Medulla oblongata (tissue), 1 donor: Measurements from ENCODE around the gene DNAJA3.
A peak's percentile ranks its signal among the peaks of the same experiment; 100 is the strongest.

Experiments used
- DNase-seq: peaks from one replicate; pipeline ENCODE4 v3.0.0-alpha.2; 2015; ENCODE audit errors: extremely low spot score

DNAJA3 gene

DNA sequence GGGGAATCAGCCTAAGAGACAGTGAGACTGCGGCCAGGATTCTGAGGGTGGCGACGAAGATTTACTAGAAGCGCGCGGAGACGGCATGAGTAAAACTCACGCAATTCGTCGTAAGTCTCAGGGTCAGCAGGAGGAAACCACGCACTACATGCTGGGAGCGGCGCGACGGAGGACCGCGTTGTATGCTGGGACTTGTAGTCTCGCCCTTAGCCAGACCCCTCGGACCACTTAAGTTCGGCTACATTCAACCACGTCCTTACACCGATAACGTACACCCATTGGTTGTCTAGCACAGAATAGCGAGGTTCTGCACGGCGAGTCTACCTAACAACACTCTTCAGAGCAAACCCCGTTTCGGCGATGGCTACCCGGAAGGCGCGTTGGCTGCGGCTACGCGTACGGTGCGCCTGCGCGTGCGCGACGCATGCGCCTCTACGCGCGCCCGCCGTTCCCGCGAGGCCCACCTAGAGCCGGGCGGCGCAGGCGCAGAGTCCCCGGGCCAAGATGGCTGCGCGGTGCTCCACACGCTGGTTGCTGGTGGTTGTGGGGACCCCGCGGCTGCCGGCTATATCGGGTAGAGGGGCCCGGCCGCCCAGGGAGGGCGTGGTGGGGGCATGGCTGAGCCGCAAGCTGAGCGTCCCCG lies at the start of gene DNAJA3:
TSS of gene DNAJA3 (plus strand) at position 491 of the 643 bp plus-strand sequence. CDS start at position 505, 14 bp downstream.
- DNase-seq: peak; percentile 95

- DNase-seq: peak; percentile 85
Observed at GRCh38 chr16:4376126-4376892, 49.4 kb upstream of the DNAJA3 start.

GRCh38 chr16:4376893-4377572 lies 48.6 kb upstream of the DNAJA3 start:
- no peak for DNase-seq

DNA sequence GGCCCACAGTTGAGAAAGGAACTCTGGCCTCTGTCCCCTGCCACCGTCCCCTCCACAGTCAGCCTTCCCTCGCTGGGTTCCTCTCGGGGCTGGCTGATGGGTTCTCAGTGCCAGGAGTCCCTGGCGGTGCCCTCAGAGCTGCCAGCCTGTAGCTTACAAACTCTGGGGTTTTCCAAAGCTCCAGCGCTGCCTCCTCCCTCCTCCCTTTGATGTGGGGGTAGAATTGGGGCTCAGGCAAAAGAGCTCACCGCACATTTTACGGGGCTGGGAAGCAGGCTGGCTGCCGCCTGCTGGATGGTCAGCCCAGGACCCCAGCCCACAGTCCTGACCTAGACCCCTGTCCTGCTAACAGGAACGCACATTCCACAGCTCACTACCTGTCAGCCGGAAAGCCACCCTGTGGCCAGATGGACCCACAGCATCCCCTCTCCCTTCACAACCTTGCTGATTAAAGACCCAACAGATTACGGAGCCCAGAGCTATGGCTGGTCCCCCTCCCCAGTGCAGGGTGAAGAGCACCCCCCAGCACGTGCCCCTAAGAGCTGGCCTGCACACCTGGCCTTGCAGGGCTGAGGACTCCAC lies 48.0 kb upstream of the DNAJA3 start:
- DNase-seq: no peak

DNA sequence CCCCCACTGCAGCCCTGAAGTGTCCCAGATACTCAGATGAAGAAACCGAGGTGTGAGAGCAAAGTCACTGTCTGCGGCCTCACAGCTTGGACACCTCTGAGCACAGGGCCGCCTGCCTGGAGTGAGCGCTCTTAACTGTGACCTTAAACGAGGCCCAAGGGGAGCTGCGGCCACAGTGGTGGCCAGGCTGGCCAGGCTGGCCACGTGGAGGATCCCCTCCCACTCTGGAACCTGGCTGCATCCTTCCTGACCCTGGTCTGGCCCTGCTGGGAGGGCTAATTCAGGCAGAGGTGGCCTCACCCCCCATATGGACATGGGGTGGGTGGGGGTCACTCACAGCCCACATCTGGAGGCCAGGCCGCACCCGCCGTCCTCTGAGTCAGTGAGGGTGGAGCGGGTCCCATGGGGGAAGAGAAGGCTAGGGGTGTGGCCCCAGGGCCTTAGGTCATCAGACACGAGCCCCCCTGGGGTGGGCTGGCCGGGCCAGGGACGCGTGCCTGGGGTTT lies 47.5 kb upstream of the DNAJA3 start:
- no peak for DNase-seq

GRCh38 chr16:4378999-4379690 lies 46.5 kb upstream of the DNAJA3 start:
- no peak for DNase-seq

DNA sequence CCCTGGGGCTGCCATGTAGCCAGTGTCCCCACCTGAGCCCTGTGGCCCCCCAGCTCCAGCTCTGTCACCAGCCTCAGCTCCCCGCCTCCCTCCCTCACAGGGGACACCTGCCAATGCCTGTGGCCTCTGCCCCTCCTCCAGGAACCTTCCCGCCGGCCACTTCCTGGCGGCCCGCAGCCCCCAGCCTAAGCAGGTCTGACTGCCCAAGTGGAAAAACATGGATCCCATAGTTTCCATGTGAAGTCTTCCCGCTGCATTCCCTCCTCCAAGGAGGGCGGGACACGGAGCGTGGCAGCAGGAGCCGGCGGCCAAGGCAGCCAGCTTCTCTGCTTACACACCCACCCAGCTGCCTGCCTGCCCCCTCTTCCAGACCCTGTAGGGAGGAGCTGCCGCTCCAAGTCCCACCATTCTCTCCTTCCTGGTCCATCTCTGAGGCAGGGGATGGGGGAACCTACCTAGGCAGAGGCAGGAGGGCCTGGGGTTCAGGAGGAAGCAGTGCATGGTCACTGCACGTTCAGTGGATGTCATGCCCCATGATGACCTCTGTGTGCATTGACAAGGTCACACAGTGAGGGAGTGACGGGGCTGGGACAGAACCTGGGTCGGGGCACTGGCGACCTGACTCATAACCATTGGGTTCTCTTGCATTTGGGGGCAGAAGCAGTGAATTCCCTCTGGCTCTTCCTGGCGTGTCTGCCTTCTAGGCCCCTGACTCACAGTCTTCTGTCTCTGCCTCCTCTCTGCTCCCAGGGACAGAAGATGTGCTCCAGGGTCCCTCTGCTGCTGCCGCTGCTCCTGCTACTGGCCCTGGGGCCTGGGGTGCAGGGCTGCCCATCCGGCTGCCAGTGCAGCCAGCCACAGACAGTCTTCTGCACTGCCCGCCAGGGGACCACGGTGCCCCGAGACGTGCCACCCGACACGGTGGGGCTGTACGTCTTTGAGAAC lies 45.3 kb upstream of the DNAJA3 start:
- no peak for DNase-seq

DNA sequence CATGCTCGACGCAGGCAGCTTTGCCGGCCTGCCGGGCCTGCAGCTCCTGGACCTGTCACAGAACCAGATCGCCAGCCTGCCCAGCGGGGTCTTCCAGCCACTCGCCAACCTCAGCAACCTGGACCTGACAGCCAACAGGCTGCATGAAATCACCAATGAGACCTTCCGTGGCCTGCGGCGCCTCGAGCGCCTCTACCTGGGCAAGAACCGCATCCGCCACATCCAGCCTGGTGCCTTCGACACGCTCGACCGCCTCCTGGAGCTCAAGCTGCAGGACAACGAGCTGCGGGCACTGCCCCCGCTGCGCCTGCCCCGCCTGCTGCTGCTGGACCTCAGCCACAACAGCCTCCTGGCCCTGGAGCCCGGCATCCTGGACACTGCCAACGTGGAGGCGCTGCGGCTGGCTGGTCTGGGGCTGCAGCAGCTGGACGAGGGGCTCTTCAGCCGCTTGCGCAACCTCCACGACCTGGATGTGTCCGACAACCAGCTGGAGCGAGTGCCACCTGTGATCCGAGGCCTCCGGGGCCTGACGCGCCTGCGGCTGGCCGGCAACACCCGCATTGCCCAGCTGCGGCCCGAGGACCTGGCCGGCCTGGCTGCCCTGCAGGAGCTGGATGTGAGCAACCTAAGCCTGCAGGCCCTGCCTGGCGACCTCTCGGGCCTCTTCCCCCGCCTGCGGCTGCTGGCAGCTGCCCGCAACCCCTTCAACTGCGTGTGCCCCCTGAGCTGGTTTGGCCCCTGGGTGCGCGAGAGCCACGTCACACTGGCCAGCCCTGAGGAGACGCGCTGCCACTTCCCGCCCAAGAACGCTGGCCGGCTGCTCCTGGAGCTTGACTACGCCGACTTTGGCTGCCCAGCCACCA lies 44.4 kb upstream of the DNAJA3 start:
- no peak for DNase-seq

- DNase-seq: no peak
Observed at GRCh38 chr16:4381935-4382794, 43.5 kb upstream of the DNAJA3 start.

DNA sequence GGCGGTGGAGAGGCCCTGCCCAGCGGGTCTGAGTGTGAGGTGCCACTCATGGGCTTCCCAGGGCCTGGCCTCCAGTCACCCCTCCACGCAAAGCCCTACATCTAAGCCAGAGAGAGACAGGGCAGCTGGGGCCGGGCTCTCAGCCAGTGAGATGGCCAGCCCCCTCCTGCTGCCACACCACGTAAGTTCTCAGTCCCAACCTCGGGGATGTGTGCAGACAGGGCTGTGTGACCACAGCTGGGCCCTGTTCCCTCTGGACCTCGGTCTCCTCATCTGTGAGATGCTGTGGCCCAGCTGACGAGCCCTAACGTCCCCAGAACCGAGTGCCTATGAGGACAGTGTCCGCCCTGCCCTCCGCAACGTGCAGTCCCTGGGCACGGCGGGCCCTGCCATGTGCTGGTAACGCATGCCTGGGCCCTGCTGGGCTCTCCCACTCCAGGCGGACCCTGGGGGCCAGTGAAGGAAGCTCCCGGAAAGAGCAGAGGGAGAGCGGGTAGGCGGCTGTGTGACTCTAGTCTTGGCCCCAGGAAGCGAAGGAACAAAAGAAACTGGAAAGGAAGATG lies 42.8 kb upstream of the DNAJA3 start:
- no peak for DNase-seq

- DNase-seq: no peak
Observed at GRCh38 chr16:4383591-4384444, 41.9 kb upstream of the DNAJA3 start.

DNA sequence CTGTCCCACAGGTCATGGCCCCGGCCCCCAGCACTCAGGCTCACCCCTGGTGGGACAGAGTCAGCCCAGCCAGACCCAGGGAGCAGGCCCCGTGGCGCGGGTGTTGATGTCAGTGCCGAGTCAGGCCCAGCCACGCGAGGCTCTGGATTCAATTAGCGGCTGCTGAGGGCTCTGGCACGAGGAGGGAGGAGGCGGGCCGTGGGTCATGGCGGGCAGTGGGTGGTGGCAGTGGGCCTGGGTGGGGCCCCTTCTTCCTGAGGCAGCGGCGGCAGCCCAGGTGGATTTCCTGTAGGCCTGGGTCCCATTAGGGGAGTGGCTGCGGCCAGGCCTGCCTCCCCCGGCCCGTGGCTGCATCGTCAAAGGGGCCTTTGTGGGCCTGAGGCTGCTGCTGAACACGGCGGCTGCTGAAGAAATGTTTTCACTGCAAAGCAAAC lies 41.1 kb upstream of the DNAJA3 start:
- no peak for DNase-seq

DNA sequence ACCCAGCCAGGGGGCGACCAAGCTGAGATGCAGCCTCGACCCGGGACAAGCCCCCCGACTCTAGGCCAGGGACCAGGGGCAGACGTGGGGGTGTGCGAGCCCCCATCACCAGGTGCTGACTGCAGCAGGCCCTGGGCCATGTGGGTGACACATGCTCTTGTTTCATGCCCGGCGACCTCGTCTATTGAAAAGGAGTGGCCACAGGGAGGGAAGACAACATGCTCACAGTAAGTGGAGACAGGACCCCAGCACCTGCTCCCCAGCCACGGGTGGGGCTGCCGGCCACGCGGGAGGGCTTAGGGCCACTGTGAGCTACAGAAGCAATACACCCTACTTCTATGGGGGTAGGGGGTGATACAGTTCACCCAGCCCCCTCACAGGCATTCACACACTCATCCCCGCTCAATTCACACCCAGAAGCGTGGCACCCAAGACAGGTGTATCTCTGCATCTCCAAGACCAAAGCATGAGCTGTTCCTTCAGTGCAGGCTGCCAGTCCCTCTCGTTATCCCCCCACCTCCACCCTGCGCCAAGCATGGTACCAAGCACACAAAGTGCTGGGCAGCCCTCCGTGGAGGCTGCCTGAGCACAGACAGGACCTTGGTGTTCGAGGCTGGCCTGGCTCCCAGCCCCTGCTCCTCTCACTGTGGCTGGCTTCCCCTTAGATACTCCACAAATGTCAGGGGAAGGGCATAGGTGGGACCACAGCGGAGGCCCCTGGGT lies 40.4 kb upstream of the DNAJA3 start:
- no peak for DNase-seq

DNA sequence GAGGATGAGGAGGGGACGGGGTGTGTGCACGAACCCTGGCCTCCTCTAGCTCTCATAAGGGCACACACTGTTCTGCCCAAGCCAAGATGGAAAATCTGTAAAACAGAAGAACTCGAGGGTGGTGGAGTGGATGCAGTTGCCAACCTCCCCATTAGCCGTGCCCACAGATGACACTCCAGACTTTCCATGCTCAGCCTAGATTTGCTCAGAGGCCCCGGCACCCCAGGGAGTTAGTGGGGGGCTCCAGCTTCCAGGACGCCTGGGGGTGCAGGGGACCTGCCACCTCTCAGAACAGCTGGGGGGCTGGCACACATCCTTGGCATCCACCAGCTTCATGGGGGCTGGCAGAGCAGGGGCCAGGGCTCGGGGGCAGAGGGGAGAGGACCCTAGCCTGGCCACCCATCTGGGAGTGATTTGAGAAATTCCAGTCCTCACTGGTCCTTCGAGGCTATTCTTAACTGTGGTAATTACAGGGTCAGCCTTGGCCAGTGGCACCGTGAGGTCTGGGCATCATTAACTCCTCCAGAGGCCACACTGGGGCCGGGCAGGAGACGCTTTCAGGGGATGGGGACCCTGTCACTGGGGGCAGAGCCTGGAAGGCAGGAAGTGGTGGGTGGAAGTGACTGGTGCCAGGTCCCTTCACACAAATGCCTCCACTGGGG lies 39.7 kb upstream of the DNAJA3 start:
- no peak for DNase-seq

- DNase-seq: no peak
Observed at GRCh38 chr16:4386451-4386805, 39.2 kb upstream of the DNAJA3 start.

GRCh38 chr16:4386951-4387565 lies 38.6 kb upstream of the DNAJA3 start:
- no peak for DNase-seq
